ENCODE results near the gene KRT82. TPM values are rescaled to one million over a fixed set of nuclear protein-coding genes. Genes with fewer than 3 reads are reported as not detected.

The KRT82 gene
- total RNA-seq, 2 donors from 2014 or later: not detected

- H3K27me3 ChIP-seq: no peaks in the 10 kb centered on the region
- DNase-seq (ENCODE audit: low spot score): no peak
- no peaks in the 10 kb centered on the region for H3K36me3 ChIP-seq
- no peak overlapping the region for H3K27ac ChIP-seq
- no peaks in the 10 kb centered on the region for H3K9me3 ChIP-seq
- peaks cover 0 to 5% of the 10 kb centered on the region in 2 donors for H3K4me1 ChIP-seq
- no peak overlapping the region for H3K4me3 ChIP-seq
- no peak for TF ChIP-seq CTCF (IDR thresholded peaks at IDR 0.05)
Observed at GRCh38 chr12:52441320-52441911, 35.3 kb upstream of the KRT82 start.

GRCh38 chr12:52440821-52441319 is 34.7 kb upstream of the KRT82 start:
- no peaks in the 10 kb centered on the region for H3K9me3 ChIP-seq
- no peaks in the 10 kb centered on the region for H3K36me3 ChIP-seq
- no peak for TF ChIP-seq CTCF (IDR thresholded peaks at IDR 0.05)
- DNase-seq (ENCODE audit: low spot score): no peak
- no peak overlapping the region for H3K27ac ChIP-seq
- no peak overlapping the region for H3K4me3 ChIP-seq
- H3K4me1 ChIP-seq: peaks cover 0 to 5% of the 10 kb centered on the region in 2 donors
- no peaks in the 10 kb centered on the region for H3K27me3 ChIP-seq

DNA sequence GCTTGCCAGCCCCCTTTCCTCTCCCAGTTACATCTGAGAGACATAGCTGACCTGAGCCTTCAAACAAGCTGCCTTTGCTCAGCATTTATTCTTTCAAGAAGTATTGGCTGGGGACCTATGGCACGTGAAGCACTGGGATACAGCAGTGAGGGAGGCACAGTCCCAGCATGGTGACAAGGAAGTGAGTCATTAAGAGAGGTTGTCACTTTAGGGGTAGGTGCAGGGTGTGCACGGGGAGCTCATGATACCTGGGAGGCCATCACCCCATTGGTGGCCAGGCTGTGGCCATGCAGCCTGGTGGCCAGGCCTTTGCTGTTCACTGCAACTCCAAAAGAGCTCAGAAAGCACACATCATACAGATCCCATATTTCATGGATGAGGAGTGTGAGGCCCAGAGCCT is 33.7 kb upstream of the KRT82 start:
- no peak overlapping the region for H3K27ac ChIP-seq
- H3K27me3 ChIP-seq: no peaks in the 10 kb centered on the region
- DNase-seq (ENCODE audit: low spot score): no peak
- peaks cover 0 to 5% of the 10 kb centered on the region in 2 donors for H3K4me1 ChIP-seq
- H3K9me3 ChIP-seq: no peaks in the 10 kb centered on the region
- no peaks in the 10 kb centered on the region for H3K36me3 ChIP-seq
- H3K4me3 ChIP-seq: no peak overlapping the region
- no peak for TF ChIP-seq CTCF (IDR thresholded peaks at IDR 0.05)

DNA sequence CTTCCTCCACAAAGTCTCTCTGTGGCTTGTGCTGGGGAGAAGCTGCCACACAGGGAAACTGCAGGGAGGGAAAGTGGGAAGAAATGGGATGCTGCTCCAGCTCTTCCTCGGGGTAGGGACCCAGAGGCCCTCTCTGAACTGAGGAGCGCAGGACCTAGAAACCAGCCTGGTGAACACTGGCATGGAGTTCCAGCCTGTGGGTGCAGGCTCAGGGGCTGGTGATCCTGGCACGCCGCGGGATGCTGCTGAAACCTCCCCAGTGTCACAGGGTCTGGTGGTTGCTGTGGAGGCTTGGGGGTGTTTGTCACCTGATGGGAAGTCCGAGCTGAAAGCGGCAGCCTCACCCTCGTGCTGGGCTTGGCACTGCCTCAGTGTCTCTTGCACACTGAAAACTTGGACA is 33.3 kb upstream of the KRT82 start:
- Histone ChIP-seq H3K4me1 (peaks cover 0 to 5% of the 10 kb centered on the region in 2 donors), H3K36me3 (no peaks in the 10 kb centered on the region), H3K27me3 (no peaks in the 10 kb centered on the region), H3K27ac (no peak overlapping the region), H3K9me3 (no peaks in the 10 kb centered on the region), H3K4me3 (no peak overlapping the region)
- TF ChIP-seq CTCF (IDR thresholded peaks at IDR 0.05): no peak
- DNase-seq (ENCODE audit: low spot score): no peak

DNA sequence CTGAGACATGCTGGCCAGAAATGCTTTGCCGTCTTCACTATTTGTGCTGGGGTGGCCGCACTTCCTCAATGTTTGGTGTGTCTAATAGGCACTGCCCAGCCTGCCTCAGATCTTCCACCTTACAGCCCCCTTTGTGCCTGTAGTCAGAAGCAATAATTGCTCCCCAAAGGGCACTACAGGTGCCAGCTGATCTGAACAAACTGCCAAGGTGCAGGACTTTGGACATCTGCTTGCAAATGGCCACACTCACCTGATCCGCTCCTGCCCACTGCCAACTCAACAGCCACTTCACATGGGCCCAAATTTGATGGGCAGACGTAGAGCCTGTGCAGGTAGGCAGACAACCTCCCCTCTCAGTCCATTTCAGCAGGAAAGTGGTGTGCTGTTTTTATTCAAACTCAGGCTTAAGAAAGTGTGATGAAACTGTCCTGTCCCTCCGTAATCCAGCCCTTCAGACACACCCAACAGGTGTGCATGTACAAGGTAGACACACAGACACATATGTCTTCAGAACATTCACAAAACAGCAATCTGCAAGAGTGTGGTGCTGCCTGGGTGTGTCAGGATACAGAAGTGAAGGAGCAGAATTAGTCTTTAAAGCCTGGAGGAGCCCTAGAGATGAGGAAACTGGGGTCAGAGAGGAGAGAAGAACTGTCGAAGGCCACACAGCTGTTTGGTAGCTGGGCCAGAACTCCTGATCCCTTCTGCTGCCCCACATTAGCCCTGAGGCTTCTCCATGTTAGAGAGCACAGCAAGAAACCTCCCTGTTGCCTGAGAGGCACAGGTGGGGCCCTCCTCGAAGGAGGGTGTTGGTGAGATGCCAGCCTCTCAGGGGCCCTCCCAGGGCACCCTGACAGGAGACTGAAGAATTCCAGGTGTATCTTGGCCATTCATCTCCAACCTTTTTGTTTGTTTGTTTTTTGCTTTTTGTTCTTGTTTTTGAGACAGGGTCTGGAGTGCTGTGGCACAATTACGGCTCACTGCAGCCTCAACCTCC is 32.5 kb upstream of the KRT82 start:
- DNase-seq (ENCODE audit: low spot score): peak; percentile 48
- Histone ChIP-seq H3K4me1 (peaks cover 0 to 5% of the 10 kb centered on the region in 2 donors), H3K27ac (no peak overlapping the region), H3K4me3 (no peak overlapping the region), H3K9me3 (no peaks in the 10 kb centered on the region), H3K27me3 (no peaks in the 10 kb centered on the region), H3K36me3 (no peaks in the 10 kb centered on the region)
- TF ChIP-seq CTCF (IDR thresholded peaks at IDR 0.05): no peak
